NCI-H510A treated with DMSO at 0.1 percent for 48 hours (cell line): ENCODE results near the gene ZNF723.
"Not testable (repeated sequence)": the region's sequence is repeated elsewhere in the genome, so short reads cannot be mapped to it uniquely, and the experiment has no call there.

Experiments used
- DNase-seq: peaks from one replicate; lab custom pipeline; 2025; lab: John Stamatoyannopoulos, UW

ZNF723 gene

DNA sequence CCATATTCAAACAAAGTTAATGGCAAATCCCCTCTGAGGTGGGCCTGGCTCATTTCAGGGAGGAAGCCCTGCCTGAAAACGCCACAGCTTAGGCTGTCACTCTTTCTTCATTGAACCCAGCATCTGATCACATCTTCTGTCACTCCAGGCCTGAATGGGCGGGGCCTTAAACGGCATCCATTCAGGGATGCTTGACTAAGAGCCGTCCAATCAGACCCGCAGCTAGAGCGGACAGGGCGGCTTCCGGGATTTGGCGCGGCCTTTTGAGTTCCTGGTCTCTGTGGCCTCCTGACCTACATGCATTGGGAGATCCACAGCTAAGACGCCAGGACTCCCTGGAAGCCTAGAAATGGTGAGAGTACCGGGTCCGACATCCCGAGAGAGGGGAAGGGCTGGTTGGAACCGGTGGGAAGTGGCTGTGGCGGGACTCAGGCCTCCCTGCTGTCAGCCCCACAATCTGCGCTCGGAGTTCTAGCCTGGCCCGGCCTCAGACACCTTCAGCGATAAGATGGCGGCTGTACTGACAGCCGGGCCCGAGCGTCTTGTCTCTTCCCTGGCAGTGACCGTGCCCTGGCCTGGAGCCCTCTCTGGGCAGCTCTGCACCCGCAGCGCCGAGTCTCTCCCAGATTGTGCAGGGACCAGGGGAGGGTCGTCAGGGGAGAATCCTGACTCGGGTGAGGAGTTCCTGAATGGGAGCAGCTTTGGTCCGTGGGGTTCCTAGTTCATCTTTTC, at the start of gene ZNF723:
TSS of gene ZNF723 (plus strand) at position 261 of the 732 bp plus-strand sequence. CDS start at position 350, 89 bp downstream.
- DNase-seq, result no peak

DNA sequence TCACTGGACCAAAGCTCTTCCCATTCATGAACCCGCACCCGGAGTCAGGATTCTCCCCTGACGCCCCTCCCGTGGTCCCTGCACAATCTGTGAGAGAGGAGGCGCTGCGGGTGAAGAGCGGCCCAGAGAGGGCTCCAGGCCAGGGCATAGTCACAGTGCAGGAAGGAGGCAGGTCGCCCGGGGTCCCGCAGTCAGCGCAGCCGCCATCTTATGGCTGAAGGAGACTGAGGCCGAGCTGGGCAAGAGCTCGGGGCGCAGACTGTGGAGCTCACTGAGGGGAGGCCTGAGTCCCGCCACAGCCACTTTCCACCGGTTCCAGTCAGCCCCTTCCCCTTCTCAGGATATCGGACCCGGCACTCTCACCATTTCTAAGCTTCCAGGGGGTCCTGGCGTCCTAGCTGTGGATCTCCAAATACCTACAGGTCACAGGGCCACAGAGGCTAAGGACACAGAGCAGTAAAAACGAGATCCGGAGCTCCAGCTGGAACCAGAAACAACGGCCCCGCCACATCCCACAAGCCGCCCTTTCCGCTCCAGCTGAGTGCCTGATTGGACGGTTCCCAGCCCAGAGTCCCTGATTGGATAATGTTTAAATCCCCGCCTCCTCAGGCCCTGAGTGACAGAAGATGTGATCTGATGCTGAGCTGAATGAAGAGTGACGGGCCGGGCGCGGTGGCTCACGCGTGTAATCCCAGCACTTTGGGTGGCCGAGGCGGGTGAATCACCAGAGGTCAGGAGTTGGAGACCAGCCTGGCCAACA, 48.3 kb upstream of the ZNF723 start, which contains the start of gene ZNF99:
TSS of gene ZNF99 (minus strand) at position 501 of the 760 bp plus-strand sequence. CDS start at position 366, 135 bp downstream.
- DNase-seq, result no peak

DNA sequence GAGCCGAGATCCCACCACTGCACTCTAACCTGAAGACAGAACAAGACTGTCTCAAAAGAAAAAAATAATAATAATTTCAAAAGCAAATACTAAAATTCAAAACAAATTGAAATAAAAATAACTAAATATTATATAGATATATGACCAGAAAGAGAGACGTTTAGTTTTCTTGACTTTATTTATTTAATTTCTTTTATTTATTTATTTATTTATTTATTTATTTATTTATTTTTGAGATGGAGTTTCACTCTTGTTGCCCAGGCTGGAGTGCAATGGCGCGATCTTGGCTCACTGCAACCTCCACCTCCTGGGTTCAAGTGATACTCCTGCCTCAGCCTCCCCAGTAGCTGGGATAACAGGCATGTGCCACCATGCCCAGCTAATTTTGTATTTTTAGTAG, 39.2 kb upstream of the ZNF723 start:
- not testable (repeated sequence) for DNase-seq

DNA sequence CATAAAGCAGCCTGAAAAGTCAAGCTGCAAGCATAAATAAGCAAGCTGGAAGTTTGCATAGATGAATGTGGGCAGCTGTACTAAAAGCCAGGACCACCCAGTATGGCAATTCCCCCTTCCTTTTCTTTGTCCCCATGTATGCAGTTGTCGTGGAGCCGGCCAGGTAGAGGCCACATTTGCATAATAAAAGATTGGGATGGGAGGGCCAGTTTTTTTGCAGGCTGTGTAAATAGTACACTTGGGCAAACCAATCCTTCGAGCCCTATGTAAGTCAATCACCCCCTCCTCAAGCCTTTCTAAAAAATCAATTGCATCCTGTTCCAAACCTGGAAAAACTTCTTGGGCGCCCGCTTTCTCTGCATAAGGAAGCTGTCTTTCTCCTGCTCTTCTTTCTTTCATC, 35.1 kb upstream of the ZNF723 start:
- no peak for DNase-seq

DNA sequence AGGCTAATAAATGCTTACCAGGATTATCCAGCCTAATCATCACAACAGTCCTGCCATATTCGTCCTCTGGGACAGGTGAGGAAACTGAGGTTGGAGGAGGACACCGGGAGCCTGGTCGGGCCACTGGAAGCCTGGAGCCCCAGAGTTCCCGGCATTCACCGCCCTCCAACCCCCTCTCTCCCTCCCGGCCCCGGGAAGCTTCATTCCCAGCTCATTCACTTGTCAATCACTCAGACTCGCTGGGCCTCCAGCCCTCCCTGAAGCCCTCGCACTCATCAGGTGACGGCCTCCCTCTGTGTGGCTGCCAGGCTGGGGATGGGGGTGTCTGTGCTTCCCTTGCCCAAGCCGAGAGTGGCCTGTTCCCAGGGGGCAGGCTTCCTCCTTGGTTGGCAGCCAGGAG, 25.7 kb upstream of the ZNF723 start:
- no peak for DNase-seq

DNA sequence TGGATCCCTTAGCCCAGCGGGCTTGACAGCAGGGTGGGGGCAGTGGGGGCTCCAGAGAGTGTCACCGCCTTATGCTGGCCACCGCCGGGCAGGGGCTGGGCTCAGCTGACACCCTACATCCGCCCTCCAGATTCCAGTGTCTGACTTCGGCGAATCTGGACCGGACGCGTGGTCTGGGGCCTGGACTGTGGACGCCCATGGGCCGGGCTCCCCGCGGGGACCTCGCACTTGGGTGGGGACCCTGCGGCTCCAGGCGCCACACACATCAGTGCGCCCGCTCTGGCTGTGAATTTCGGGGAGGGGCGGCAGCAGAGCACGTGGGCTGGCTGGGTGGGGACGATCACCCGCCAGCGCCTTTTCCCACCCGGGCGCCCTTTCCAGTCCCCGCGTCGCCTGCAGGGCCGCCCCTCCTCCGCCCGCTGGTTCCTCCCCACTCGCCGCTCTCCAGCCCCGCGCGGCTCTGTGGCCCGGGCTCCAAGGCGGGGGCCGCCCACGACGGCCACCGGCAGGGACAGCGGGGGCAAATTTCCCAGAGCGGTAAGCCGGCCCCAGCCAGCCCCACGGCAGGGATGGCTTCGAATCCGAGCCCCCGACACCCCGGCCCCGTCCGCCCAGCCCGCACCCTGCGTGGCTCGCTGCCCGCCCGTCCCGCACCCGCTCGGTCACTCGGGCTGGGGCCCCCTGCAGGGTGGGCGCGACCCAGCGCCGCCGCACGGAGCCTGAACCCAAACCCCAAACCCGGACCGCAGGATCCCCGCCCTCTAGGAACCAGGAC, 24.8 kb upstream of the ZNF723 start:
- DNase-seq, result no peak

DNA sequence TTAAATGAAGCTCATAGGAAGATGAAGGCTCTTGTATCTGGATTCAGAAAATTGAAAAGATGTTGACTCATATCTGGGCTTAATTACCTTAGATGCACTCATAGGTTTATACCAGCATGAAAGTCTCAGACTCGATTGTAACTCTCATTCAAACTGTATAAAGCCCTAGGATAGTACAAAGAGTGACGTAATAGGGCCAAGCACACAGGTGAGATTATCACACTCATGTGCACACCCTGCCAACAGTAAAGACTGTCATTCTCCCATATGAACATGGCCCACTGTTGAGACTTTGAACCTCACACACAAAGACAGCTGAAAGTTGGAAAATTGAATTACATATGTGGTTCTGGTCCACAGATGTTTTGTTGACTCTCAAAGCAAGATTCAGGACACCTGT, 18.0 kb upstream of the ZNF723 start:
- DNase-seq, result no peak

DNA sequence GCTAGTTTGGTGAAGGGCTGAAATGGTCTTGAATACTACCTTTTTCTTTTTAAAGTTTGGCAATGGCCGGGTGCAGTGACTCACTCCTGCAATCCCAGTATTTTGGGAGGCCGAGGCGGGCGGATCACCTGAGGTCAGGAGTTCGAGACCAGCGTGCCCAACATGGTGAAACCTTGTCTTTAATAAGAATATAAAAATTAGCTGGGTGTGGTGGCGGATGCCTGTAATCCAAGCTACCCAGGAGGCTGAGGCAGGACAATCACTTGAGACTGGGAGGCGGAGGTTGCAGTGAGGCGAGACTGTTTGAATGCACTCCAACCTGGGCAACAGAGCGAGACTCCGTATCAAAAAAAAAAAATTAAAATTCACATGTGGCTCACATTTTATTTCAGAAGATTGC, 880 bp upstream of the ZNF723 start:
- DNase-seq, result no peak

DNA sequence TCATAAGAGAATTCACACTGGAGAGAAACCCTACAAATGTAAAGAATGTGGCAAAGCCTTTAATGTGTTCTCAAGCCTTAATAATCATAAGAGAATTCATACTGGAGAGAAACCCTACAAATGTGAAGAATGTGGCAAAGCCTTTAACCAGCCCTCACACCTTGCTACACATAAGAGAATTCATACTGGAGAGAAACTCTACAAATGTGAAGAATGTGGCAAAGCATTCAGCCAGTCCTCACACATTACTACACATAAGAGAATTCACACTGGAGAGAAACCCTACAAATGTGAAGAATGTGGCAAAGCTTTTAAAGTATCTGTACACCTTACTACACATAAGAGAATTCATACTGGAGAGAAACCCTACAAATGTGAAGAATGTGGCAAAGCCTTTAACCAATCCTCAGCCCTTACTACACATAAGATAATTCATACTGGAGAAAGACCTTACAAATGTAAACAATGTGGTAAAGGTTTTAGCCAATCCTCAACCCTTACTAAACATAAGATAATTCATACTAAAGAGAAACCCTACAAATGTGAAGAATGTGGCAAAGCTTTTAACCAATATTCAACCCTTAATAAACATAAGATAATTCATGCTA, 25.7 kb downstream of the ZNF723 start:
- DNase-seq, result not testable (repeated sequence)

DNA sequence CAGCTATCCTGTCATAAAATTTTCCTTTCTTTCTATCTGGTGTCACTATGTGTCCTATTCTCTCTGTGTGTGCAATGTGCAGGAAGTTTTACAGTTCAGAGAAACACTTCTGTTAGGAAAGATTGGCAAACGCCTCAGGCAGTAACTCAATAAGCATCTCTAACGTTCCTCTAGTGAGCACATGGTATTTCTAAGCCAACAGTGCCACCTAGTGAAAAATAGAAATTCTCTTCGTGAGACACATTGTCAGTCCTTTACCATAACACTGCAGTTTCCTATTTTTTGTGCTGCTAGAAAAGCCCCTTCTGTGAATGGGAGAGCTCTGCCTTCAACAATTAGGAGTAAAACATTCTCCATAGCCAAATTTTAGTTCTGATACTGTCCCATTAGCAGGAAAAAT, 50.7 kb downstream of the ZNF723 start:
- DNase-seq, result no peak

DNA sequence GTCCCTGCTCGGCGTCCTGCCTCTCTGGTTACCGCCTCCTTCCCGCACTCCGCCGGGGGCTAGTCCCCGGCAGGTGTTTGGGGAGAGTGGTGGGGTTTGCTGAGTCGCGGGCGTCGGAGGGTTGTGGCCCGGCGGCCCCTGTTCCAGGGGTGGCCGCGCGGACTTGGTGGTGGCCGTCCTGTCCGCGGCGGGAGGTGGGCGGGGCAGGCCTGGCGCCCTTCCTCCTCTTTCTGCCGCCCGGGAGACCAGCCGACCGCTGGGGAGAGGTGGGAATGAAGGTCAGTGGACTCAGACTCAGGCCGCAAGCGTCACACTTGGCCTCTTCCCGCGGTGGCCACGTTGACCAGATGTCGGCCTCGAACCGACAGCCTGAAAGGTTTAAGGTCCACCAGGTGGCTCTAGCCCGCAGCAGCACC, 61.8 kb downstream of the ZNF723 start:
- DNase-seq, result no peak

DNA sequence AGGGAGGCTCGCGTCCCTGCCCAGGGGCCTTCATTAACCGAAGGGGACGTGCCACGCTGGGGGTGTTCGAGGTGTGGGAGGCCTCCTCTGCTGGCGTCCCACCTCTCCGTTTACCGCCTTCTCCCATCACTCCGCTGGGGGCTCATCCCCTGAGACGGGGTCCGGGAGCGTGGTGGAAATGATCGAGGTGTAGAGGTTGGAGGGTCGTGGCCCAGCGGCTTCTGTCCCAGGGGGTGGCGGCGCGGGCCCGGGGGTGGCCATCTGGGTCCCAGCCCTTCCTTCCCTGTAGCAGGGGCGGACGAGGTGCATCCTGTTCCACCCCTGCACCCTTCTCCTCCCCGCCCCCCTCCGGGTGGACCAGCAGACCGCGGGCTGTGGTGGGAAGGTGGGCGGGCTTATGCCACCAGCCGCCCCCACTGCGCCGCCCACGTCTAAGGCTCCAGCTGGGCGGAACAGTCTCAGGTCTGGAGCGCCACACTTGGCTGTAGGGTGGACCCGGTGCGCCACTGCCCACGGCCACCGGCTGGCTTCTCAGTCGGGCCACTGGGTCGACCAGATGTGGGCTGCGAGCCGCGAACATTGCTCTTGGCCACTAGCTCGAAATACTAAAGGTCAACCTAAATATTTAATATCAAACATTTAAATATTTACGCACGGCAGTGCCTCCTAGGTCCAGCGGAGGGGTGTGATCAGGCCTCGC, 69.5 kb downstream of the ZNF723 start:
- no peak for DNase-seq
